ENCODE results near the gene ATP5PB. TPM values are rescaled to one million over a fixed set of nuclear protein-coding genes. Genes with fewer than 3 reads are reported as not detected.

Gene ATP5PB
- polyA plus RNA-seq, 1 donor from 2014 or later, result 597 TPM

DNA sequence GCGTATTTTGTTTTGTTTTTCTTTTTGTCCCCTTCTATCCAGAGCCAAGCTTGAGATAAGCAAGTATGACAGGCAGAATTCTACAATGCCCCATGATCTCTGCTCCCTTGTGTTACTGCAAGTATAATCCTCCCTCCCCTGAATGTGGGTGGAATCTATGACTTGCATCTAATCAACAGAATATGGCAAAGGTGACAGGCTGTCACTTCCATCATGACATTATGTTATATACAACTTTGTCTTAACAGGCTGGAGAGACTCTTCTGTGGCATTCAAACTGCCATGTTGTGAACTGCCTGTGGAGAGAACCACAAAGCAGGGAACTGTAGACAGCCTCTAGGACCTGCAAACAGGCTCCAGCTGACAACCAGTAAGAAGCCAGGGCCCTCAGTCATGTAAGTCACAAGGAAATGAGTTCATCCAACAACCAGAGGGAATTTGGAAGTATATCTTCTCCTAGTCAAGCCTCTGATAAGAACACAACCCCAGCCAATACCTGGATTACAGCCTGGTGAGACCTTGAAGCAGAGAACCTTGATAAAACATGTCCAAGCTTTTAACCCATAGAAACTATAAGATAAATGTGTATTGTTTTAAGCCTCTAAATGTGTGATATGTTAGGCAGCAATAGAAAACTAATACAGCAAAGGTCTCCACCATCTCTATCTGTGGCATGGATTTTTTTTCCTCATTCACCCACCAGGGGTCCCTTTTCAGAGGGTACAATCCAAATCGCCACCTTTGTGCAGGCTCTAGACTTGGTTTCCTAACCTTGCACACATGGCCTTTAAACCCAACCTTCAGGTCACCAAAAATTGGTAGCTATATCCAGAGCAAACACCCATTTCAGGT lies 18.8 kb downstream of the ATP5PB start:
- TF ChIP-seq, protein P1, sequence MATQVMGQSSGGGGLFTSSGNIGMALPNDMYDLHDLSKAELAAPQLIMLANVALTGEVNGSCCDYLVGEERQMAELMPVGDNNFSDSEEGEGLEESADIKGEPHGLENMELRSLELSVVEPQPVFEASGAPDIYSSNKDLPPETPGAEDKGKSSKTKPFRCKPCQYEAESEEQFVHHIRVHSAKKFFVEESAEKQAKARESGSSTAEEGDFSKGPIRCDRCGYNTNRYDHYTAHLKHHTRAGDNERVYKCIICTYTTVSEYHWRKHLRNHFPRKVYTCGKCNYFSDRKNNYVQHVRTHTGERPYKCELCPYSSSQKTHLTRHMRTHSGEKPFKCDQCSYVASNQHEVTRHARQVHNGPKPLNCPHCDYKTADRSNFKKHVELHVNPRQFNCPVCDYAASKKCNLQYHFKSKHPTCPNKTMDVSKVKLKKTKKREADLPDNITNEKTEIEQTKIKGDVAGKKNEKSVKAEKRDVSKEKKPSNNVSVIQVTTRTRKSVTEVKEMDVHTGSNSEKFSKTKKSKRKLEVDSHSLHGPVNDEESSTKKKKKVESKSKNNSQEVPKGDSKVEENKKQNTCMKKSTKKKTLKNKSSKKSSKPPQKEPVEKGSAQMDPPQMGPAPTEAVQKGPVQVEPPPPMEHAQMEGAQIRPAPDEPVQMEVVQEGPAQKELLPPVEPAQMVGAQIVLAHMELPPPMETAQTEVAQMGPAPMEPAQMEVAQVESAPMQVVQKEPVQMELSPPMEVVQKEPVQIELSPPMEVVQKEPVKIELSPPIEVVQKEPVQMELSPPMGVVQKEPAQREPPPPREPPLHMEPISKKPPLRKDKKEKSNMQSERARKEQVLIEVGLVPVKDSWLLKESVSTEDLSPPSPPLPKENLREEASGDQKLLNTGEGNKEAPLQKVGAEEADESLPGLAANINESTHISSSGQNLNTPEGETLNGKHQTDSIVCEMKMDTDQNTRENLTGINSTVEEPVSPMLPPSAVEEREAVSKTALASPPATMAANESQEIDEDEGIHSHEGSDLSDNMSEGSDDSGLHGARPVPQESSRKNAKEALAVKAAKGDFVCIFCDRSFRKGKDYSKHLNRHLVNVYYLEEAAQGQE (IDR thresholded peaks at IDR 0.05; ENCODE audit: borderline replicate concordance), result no peak
- TF ChIP-seq MXI1 (conservative IDR thresholded peaks at IDR 0.05; ENCODE audit: poor library complexity, severe bottlenecking), result no peak
- TF ChIP-seq RAD21 (conservative IDR thresholded peaks at IDR 0.05), result no peak
- TF ChIP-seq SMC3 (conservative IDR thresholded peaks at IDR 0.05; ENCODE audit: poor library complexity), result no peak
- TF ChIP-seq EZH2 (IDR thresholded peaks at IDR 0.05; ENCODE audit: borderline replicate concordance, insufficient read depth, low read length, poor library complexity, severe bottlenecking), result no peak
- TF ChIP-seq EP300 (conservative IDR thresholded peaks at IDR 0.05; ENCODE audit: poor library complexity, severe bottlenecking), result no peak
- TF ChIP-seq, protein P2, sequence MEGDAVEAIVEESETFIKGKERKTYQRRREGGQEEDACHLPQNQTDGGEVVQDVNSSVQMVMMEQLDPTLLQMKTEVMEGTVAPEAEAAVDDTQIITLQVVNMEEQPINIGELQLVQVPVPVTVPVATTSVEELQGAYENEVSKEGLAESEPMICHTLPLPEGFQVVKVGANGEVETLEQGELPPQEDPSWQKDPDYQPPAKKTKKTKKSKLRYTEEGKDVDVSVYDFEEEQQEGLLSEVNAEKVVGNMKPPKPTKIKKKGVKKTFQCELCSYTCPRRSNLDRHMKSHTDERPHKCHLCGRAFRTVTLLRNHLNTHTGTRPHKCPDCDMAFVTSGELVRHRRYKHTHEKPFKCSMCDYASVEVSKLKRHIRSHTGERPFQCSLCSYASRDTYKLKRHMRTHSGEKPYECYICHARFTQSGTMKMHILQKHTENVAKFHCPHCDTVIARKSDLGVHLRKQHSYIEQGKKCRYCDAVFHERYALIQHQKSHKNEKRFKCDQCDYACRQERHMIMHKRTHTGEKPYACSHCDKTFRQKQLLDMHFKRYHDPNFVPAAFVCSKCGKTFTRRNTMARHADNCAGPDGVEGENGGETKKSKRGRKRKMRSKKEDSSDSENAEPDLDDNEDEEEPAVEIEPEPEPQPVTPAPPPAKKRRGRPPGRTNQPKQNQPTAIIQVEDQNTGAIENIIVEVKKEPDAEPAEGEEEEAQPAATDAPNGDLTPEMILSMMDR (IDR thresholded peaks at IDR 0.05; ENCODE audit: poor library complexity, severe bottlenecking), result no peak
- H3K4me2 ChIP-seq (ENCODE audit: low read length), result no peak overlapping the region
- H3F3A ChIP-seq (ENCODE audit: insufficient read depth, low read length, poor library complexity, severe bottlenecking), result no peaks in the 10 kb centered on the region

DNA sequence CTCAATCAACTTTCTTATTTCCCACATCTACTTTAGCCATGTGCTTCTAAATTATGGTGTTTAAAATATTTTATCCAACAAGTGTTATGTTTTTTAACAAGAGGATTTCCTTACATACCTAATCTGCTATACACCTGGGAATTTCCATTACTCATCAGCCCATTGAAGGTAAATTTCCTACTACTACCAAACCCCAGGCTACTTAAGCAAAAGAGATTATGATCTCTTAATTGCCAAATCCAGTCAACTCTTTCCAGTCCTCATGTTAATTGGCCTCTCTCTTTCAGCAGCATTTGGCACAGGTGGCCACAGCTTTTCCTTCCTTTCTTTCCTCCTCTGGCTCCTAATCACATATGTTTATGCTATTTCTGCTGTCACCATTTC lies 19.4 kb downstream of the ATP5PB start:
- no peaks in the 10 kb centered on the region for H3K36me3 ChIP-seq (ENCODE audit: insufficient read depth, low read length)
- no peaks in the 10 kb centered on the region for H3K9me3 ChIP-seq (ENCODE audit: low read length)
- no peaks in the 10 kb centered on the region for H4K20me1 ChIP-seq (ENCODE audit: insufficient read depth)
- H3K9me2 ChIP-seq (ENCODE audit: insufficient read depth, low read length), result no peaks in the 10 kb centered on the region
- no peak overlapping the region for H2AFZ ChIP-seq (ENCODE audit: low read depth, low read length)
- H3K79me2 ChIP-seq (replicated peaks; ENCODE audit: insufficient read depth, low read length), result no peaks in the 10 kb centered on the region
- TF ChIP-seq RAD21 (conservative IDR thresholded peaks at IDR 0.05) (no peak), EZH2 (IDR thresholded peaks at IDR 0.05; ENCODE audit: borderline replicate concordance, insufficient read depth, low read length, poor library complexity, severe bottlenecking) (no peak), POLR2AphosphoS5 (IDR thresholded peaks at IDR 0.05) (no peak), EP300 (conservative IDR thresholded peaks at IDR 0.05; ENCODE audit: poor library complexity, severe bottlenecking) (no peak), TAF1 (IDR thresholded peaks at IDR 0.05; ENCODE audit: low read depth) (no peak), SMC3 (conservative IDR thresholded peaks at IDR 0.05; ENCODE audit: poor library complexity) (no peak), MXI1 (conservative IDR thresholded peaks at IDR 0.05; ENCODE audit: poor library complexity, severe bottlenecking) (no peak)
- TF ChIP-seq, protein P1 (IDR thresholded peaks at IDR 0.05; ENCODE audit: borderline replicate concordance), result no peak
- TF ChIP-seq, protein P2 (IDR thresholded peaks at IDR 0.05; ENCODE audit: poor library complexity, severe bottlenecking), result no peak
- no peak overlapping the region for H3K4me3 ChIP-seq (ENCODE audit: low read length)
- no peaks in the 10 kb centered on the region for H3F3A ChIP-seq (ENCODE audit: insufficient read depth, low read length, poor library complexity, severe bottlenecking)
- no peak overlapping the region for H3K9ac ChIP-seq (ENCODE audit: low read length)
- H3K27me3 ChIP-seq (ENCODE audit: insufficient read depth, low read depth, low read length), result no peaks in the 10 kb centered on the region
- H3K27ac ChIP-seq (ENCODE audit: low read length), result no peak overlapping the region
- no peak overlapping the region for H3K4me2 ChIP-seq (ENCODE audit: low read length)

More for the DNA sequence above, 18.8 kb downstream of the ATP5PB start:
- Histone ChIP-seq H3K27me3 (ENCODE audit: insufficient read depth, low read depth, low read length) (no peaks in the 10 kb centered on the region), H3K4me3 (ENCODE audit: low read length) (no peak overlapping the region), H3K79me2 (replicated peaks; ENCODE audit: insufficient read depth, low read length) (no peaks in the 10 kb centered on the region), H3K9me3 (ENCODE audit: low read length) (no peaks in the 10 kb centered on the region), H4K20me1 (ENCODE audit: insufficient read depth) (no peaks in the 10 kb centered on the region), H3K36me3 (ENCODE audit: insufficient read depth, low read length) (no peaks in the 10 kb centered on the region), H2AFZ (ENCODE audit: low read depth, low read length) (no peak overlapping the region), H3K9ac (ENCODE audit: low read length) (no peak overlapping the region), H3K9me2 (ENCODE audit: insufficient read depth, low read length) (no peaks in the 10 kb centered on the region), H3K27ac (ENCODE audit: low read length) (no peak overlapping the region)
